Natural killer cell (primary cell): Measurements from ENCODE around the gene NCAPG2. TPM values are rescaled to one million over a fixed set of nuclear protein-coding genes. Genes with fewer than 3 reads are reported as not detected.

ENCODE experiments used
- ATAC-seq, 3 donors: fragments of 150-1000 bp in 2 of 3; fragments of 200-7000 bp in 1 of 3; cut with Tn5 transposase; 1 replicate in 1 of 3; 2 replicates in 2 of 3; pipeline ENCODE4 v1.10.0; 2021; ENCODE audit warnings: mild to moderate bottlenecking in 2 of 3, moderate library complexity in 2 of 3
- DNase-seq, 2 donors: peaks; one replicate each; pipeline versions ENCODE4 v3.0.0 to v3.0.0-alpha.2; 2013 to 2021; ENCODE audit warnings: mixed read lengths in 1 of 2
- H3K27ac ChIP-seq: one replicate; pipeline ENCODE4 v1.5.1; 2013; ENCODE audit warnings: mild to moderate bottlenecking, low read length
- H3K27me3 ChIP-seq: one replicate; pipeline ENCODE4 v1.6.1; 2013; ENCODE audit warnings: low read length; ENCODE audit not compliant: control insufficient read depth, insufficient read depth
- H3K36me3 ChIP-seq: one replicate; pipeline ENCODE4 v1.6.1; 2013; ENCODE audit warnings: low read length; ENCODE audit not compliant: control insufficient read depth, insufficient read depth
- H3K4me1 ChIP-seq: one replicate; pipeline ENCODE4 v1.6.1; 2013; ENCODE audit warnings: low read length; ENCODE audit not compliant: control insufficient read depth, insufficient read depth
- H3K4me3 ChIP-seq: one replicate; pipeline ENCODE4 v1.5.1; 2013; ENCODE audit warnings: low read length
- H3K9me3 ChIP-seq: one replicate; pipeline ENCODE4 v1.6.1; 2013; ENCODE audit warnings: low read length; ENCODE audit not compliant: control insufficient read depth, insufficient read depth
- H3K27ac Mint-ChIP-seq, 2 donors: one replicate each; pipeline ENCODE4 v1.8.0; 2022; ENCODE audit warnings: mild to moderate bottlenecking in 2 of 2, mixed read lengths in 2 of 2, moderate library complexity in 1 of 2
- H3K27me3 Mint-ChIP-seq, 2 donors: one replicate each; pipeline ENCODE4 v1.8.0; 2022; ENCODE audit warnings: low read depth in 2 of 2, mixed read lengths in 2 of 2
- H3K36me3 Mint-ChIP-seq: one replicate; pipeline ENCODE4 v1.8.0; 2022; ENCODE audit warnings: mixed read lengths
- H3K4me1 Mint-ChIP-seq, 2 donors: one replicate each; pipeline ENCODE4 v1.8.0; 2022; ENCODE audit warnings: mixed read lengths in 2 of 2
- H3K4me3 Mint-ChIP-seq: one replicate; pipeline ENCODE4 v1.8.0; 2022; ENCODE audit warnings: mild to moderate bottlenecking, moderate library complexity, mixed read lengths
- H3K9me3 Mint-ChIP-seq, 2 donors: one replicate each; pipeline ENCODE4 v1.8.0; 2022; ENCODE audit warnings: mixed read lengths in 2 of 2
- WGBS: methylation state at CpG from one replicate; pipeline ENCODE4 v1.1.7; 2013; ENCODE audit warnings: missing lambda C conversion rate; ENCODE audit not compliant: insufficient coverage; 5-methylcytosine and 5-hydroxymethylcytosine counted together
- intact Hi-C: fragments of 100-400 bp; cut with micrococcal nuclease; formaldehyde crosslinking; loops from one replicate; pipeline ENCODE4 v1.14.2; 2022
- total RNA-seq, 4 donors: library from RNA; stranded (reverse); fragments of 120-200 nt in 1 of 4; gene quantifications; one replicate each; pipeline versions ENCODE4 v1.2.3 to v1.2.4, GENCODE V29; 2013 to 2022
- TF ChIP-seq, protein P1 (sequence below): fragments of 200-600 bp; IDR thresholded peaks from one replicate; pipeline ENCODE4 v1.8.0; 2022; ENCODE audit warnings: antibody characterized with exemption

The NCAPG2 gene
- total RNA-seq, 3 donors from 2014 or later (not counting 1 experiment from before 2014, with no cell fraction given) = 8.8 to 14.8 (median 14.1) TPM

DNA sequence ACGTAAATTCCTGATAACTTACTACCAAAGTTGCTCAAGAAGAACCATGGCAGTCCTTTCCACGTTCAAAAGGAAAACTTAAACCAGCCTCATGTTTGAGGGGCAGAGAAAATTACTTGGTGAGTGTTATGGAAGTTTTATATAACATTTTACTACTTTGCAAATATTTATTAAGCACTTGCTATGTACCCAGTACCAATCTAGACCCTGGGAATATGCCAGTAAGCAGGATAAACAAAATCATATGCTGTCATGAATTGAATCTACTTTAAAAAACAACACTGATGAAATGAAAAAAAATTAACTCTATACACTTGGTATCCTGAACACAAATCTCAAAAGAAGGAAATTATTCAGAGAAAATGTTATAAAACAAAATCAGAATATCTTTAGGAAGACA lies 46.1 kb downstream of the NCAPG2 start:
- Mint-ChIP-seq H3K27me3 (no peaks in the 10 kb centered on the region), H3K36me3 (peaks cover 10% of the 10 kb centered on the region), H3K9me3 (no peaks in the 10 kb centered on the region), H3K4me1 (peaks cover 7% of the 10 kb centered on the region in 2 donors), H3K27ac (no peak overlapping the region), H3K4me3 (no peak overlapping the region)
- no peak overlapping the region for H3K27ac ChIP-seq
- no peaks in the 10 kb centered on the region for H3K27me3 ChIP-seq
- no peaks in the 10 kb centered on the region for H3K9me3 ChIP-seq
- DNase-seq (no peak), ATAC-seq (no peak)
- intact Hi-C loops = no loop called here
- TF ChIP-seq, protein P1, sequence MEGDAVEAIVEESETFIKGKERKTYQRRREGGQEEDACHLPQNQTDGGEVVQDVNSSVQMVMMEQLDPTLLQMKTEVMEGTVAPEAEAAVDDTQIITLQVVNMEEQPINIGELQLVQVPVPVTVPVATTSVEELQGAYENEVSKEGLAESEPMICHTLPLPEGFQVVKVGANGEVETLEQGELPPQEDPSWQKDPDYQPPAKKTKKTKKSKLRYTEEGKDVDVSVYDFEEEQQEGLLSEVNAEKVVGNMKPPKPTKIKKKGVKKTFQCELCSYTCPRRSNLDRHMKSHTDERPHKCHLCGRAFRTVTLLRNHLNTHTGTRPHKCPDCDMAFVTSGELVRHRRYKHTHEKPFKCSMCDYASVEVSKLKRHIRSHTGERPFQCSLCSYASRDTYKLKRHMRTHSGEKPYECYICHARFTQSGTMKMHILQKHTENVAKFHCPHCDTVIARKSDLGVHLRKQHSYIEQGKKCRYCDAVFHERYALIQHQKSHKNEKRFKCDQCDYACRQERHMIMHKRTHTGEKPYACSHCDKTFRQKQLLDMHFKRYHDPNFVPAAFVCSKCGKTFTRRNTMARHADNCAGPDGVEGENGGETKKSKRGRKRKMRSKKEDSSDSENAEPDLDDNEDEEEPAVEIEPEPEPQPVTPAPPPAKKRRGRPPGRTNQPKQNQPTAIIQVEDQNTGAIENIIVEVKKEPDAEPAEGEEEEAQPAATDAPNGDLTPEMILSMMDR = no peak
- no peak overlapping the region for H3K4me3 ChIP-seq
- WGBS = 100% methylated on average over 1 of the region's 2 CpGs
- peaks cover 3% of the 10 kb centered on the region for H3K4me1 ChIP-seq
- H3K36me3 ChIP-seq = peaks cover 8% of the 10 kb centered on the region

DNA sequence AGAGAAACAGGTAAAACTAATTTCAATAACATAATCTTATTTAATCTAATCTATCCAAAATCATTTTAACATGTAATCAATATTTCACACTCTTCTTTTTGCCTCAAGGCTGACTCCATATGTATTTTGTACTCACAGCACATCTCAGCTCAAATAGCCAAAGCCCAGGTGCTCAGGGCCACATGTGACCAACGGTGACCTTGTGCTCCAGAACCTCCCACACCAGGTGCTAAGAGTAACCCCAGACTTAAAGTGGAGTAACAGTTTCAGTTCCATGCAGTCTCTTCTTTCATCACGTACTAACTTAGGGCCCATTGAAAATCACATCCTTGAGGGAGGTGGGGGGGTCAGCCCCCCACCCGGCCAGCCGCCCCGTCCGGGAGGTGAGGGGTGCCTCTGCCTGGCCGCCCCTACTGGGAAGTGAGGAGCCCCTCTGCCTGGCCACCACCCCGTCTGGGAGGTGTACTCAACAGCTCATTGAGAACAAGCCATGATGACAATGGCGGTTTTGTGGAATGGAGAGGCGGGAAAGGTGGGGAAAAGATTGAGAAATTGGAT lies 47.3 kb downstream of the NCAPG2 start:
- Histone ChIP-seq H3K9me3 (no peaks in the 10 kb centered on the region), H3K4me1 (no peaks in the 10 kb centered on the region), H3K27me3 (no peaks in the 10 kb centered on the region), H3K4me3 (no peak overlapping the region), H3K36me3 (peaks cover 9% of the 10 kb centered on the region), H3K27ac (no peak overlapping the region)
- Mint-ChIP-seq H3K27me3 (no peaks in the 10 kb centered on the region), H3K9me3 (no peaks in the 10 kb centered on the region), H3K4me3 (no peak overlapping the region), H3K27ac (no peak overlapping the region), H3K36me3 (peaks cover 10% of the 10 kb centered on the region), H3K4me1 (no peaks in the 10 kb centered on the region)
- DNase-seq (no peak), ATAC-seq (no peak)
- 87% methylated on average over 10 of the region's 10 CpGs for WGBS
- TF ChIP-seq, protein P1 = no peak
- intact Hi-C loops = no loop called here

DNA sequence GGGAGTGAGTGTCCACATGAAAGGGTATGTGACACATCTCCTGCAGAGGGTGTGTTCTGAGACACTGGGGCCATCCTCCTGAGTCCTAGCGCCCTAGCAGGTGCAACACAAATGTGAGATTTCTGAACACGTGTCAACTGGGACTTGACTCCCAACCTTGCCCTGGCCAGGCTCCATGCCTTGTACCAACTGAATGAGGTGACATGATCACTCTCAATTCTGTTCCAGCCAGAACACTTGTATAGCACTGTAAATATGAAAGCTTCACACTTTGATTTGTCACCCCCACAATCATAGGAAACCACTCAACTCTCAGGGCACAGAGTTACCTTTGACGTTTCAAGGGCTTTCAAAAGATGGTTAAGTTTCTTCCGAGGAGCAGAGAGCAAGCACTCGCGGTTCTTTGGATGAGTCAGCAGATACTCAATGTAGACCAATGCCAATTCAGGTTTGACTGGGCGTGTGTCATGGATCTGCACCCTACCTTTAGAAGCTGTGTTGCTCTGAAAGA lies 48.6 kb downstream of the NCAPG2 start:
- no peaks in the 10 kb centered on the region for H3K27me3 Mint-ChIP-seq
- Histone ChIP-seq H3K36me3 (peaks cover 10% of the 10 kb centered on the region), H3K27ac (no peak overlapping the region), H3K4me1 (no peaks in the 10 kb centered on the region), H3K27me3 (no peaks in the 10 kb centered on the region), H3K9me3 (no peaks in the 10 kb centered on the region), H3K4me3 (no peak overlapping the region)
- H3K4me1 Mint-ChIP-seq = no peaks in the 10 kb centered on the region
- DNase-seq (peak in 1 of 2 donors; percentile 37), ATAC-seq (peak in 1 of 3 donors; percentile 62)
- TF ChIP-seq, protein P1 = no peak
- H3K4me3 Mint-ChIP-seq = no peak overlapping the region
- no peak overlapping the region for H3K27ac Mint-ChIP-seq
- intact Hi-C loops = no loop called here
- 55% methylated on average over 7 of the region's 7 CpGs for WGBS
- peaks cover 10% of the 10 kb centered on the region for H3K36me3 Mint-ChIP-seq
- no peaks in the 10 kb centered on the region for H3K9me3 Mint-ChIP-seq

DNA sequence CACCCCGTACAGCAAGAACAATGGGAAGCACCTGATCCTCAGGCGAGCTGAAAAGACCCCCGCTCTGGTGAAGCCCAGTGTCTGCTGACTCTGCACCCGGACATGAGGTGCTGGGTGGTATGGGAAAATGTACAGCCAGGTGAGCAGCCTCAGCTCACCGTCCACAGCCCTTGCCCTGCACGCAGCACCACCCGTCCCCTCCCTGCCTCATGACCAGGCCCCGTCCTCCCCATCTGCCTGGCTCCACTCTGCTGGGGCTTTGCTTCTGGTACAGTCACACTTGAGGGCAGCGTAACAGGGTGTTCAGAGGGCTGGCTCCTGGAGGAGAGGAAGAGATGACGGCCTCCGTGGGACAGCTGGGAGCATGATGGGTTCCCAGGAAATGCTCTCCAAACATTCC lies 49.1 kb downstream of the NCAPG2 start:
- Mint-ChIP-seq H3K4me3 (no peak overlapping the region), H3K4me1 (no peaks in the 10 kb centered on the region), H3K36me3 (peaks cover 10% of the 10 kb centered on the region), H3K27me3 (no peaks in the 10 kb centered on the region), H3K9me3 (no peaks in the 10 kb centered on the region), H3K27ac (no peak overlapping the region)
- H3K27me3 ChIP-seq = no peaks in the 10 kb centered on the region
- H3K27ac ChIP-seq = no peak overlapping the region
- no peaks in the 10 kb centered on the region for H3K4me1 ChIP-seq
- TF ChIP-seq, protein P1 = no peak
- 92% methylated on average over 11 of the region's 11 CpGs for WGBS
- H3K9me3 ChIP-seq = no peaks in the 10 kb centered on the region
- ATAC-seq (no peak), DNase-seq (no peak)
- H3K4me3 ChIP-seq = no peak overlapping the region
- intact Hi-C loops = no loop called here
- peaks cover 12% of the 10 kb centered on the region for H3K36me3 ChIP-seq
